ENCODE measurements around the gene FLNB.

The FLNB gene

GRCh38 chr3:58150810-58151199 lies 142.6 kb downstream of the FLNB start:
- no peak overlapping the region for H3K27ac Mint-ChIP-seq
- no peaks in the 10 kb centered on the region for H3K4me1 Mint-ChIP-seq
- H3K4me3 Mint-ChIP-seq = no peak overlapping the region
- CTCF ChIA-PET = interaction anchor here (1.4 kb wide), 1 partner anchor 16 kb away, joined by 3 read pairs; no protein-coding TSS in a partner anchor
- no peaks in the 10 kb centered on the region for H3K9me3 Mint-ChIP-seq
- H3K27me3 Mint-ChIP-seq = no peaks in the 10 kb centered on the region
- peaks cover 2% of the 10 kb centered on the region for H3K36me3 Mint-ChIP-seq
- no peak for DNase-seq

- Mint-ChIP-seq H3K9me3 (no peaks in the 10 kb centered on the region), H3K4me1 (no peaks in the 10 kb centered on the region), H3K27ac (no peak overlapping the region), H3K27me3 (no peaks in the 10 kb centered on the region), H3K4me3 (no peak overlapping the region), H3K36me3 (peaks cover 2% of the 10 kb centered on the region)
- no peak for DNase-seq
- CTCF ChIA-PET = interaction anchor here (1.4 kb wide), 1 partner anchor 15 kb away, joined by 3 read pairs; no protein-coding TSS in a partner anchor
These were observed 143.4 kb downstream of the FLNB start for GRCh38 chr3:58151637-58152036.

DNA sequence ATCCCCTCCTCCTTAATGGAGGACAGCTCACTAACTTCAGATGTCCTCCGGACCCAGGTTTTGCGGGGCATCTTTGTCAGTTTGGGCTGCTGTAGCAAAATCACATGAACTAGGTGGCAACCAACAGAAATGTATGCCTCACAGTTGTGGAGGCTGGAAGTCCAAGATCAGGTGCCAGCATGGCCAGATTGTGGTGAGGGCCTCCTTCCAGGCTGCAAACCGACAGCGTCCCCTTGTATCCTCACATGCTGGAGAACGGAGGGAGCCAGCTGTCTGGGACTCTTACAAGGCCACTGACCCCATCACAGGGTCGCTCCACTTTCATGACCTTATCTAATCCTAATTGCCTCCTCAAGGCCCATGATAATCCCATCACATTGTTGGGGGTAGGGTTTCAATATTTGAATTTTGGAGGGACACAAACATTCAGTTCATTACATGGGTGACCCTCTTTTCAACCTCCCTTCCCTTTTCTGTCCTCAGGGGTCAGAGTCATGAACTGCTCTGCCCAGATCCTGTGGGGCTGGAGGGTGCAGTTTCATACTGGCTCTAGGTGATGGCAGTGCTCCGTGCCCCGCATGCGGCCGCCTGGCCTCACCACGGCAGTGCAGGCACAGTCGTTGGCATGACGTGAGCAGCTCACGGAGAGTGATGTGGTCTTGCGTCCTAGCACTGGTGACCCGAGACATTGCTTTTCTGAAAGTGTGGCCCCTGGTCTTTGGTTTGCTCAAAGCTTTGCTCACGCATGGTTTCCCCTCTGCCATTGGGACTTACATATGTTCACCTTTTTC lies 144.2 kb downstream of the FLNB start:
- CTCF ChIA-PET = interaction anchor here (0.7 kb wide), 1 partner anchor 93 kb away, joined by 3 read pairs; no protein-coding TSS in a partner anchor
- H3K4me3 Mint-ChIP-seq = no peak overlapping the region
- no peak for DNase-seq
- H3K27ac Mint-ChIP-seq = no peak overlapping the region
- H3K36me3 Mint-ChIP-seq = peaks cover 2% of the 10 kb centered on the region
- no peaks in the 10 kb centered on the region for H3K27me3 Mint-ChIP-seq
- H3K4me1 Mint-ChIP-seq = no peaks in the 10 kb centered on the region
- no peaks in the 10 kb centered on the region for H3K9me3 Mint-ChIP-seq

GRCh38 chr3:58153371-58153770 lies 145.1 kb downstream of the FLNB start:
- CTCF ChIA-PET = interaction anchor here (0.7 kb wide), 1 partner anchor 94 kb away, joined by 3 read pairs; no protein-coding TSS in a partner anchor
- Mint-ChIP-seq H3K9me3 (no peaks in the 10 kb centered on the region), H3K4me3 (no peak overlapping the region), H3K36me3 (peaks cover 2% of the 10 kb centered on the region), H3K27ac (no peak overlapping the region), H3K4me1 (no peaks in the 10 kb centered on the region), H3K27me3 (no peaks in the 10 kb centered on the region)
- DNase-seq = no peak

GRCh38 chr3:58154626-58155449 lies 146.6 kb downstream of the FLNB start:
- Mint-ChIP-seq H3K4me1 (no peaks in the 10 kb centered on the region), H3K4me3 (no peak overlapping the region), H3K27me3 (no peaks in the 10 kb centered on the region), H3K27ac (no peak overlapping the region), H3K36me3 (peaks cover 2% of the 10 kb centered on the region), H3K9me3 (no peaks in the 10 kb centered on the region)
- DNase-seq = no peak
- CTCF ChIA-PET = interaction anchor here (0.7 kb wide), 1 partner anchor 23 kb away, joined by 3 read pairs; no protein-coding TSS in a partner anchor

DNA sequence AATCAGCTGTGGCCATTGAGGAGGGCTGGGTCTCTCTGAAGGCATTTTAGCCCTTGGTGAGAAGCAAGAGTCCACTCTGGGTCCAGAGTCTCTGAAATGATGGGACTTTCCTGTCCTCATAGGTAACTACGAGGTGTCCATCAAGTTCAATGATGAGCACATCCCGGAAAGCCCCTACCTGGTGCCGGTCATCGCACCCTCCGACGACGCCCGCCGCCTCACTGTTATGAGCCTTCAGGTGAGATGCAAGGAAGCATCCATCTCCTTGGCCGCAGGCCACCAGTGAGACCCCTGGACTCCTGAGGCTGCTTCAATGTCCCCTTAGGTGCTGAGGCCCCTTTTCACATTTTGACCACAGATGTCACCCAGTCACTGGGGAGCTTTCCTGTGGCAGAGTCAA lies 147.6 kb downstream of the FLNB start:
- no peaks in the 10 kb centered on the region for H3K27me3 Mint-ChIP-seq
- H3K27ac Mint-ChIP-seq = no peak overlapping the region
- H3K4me1 Mint-ChIP-seq = no peaks in the 10 kb centered on the region
- peaks cover 3% of the 10 kb centered on the region for H3K36me3 Mint-ChIP-seq
- H3K9me3 Mint-ChIP-seq = no peaks in the 10 kb centered on the region
- CTCF ChIA-PET = no interaction called here
- DNase-seq = no peak
- H3K4me3 Mint-ChIP-seq = no peak overlapping the region

- Mint-ChIP-seq H3K9me3 (no peaks in the 10 kb centered on the region), H3K4me3 (no peak overlapping the region), H3K36me3 (peaks cover 5% of the 10 kb centered on the region), H3K4me1 (peaks cover 9% of the 10 kb centered on the region), H3K27ac (no peak overlapping the region), H3K27me3 (no peaks in the 10 kb centered on the region)
- CTCF ChIA-PET = interaction anchor here (0.8 to 2.2 kb wide), 2 partner anchors 10 to 21 kb away, joined by 3 to 13 read pairs; no protein-coding TSS in a partner anchor
- no peak for DNase-seq
These were observed 149.5 kb downstream of the FLNB start for GRCh38 chr3:58157700-58158099.

- CTCF ChIA-PET = interaction anchor here (2.2 kb wide), 1 partner anchor 9 kb away, joined by 13 read pairs; no protein-coding TSS in a partner anchor
- Mint-ChIP-seq H3K27me3 (no peaks in the 10 kb centered on the region), H3K9me3 (no peaks in the 10 kb centered on the region), H3K36me3 (peaks cover 5% of the 10 kb centered on the region), H3K27ac (no peak overlapping the region), H3K4me1 (peaks cover 9% of the 10 kb centered on the region), H3K4me3 (no peak overlapping the region)
- DNase-seq = no peak
These were observed 150.4 kb downstream of the FLNB start for GRCh38 chr3:58158442-58159153.

- H3K36me3 Mint-ChIP-seq = peaks cover 5% of the 10 kb centered on the region
- no peak overlapping the region for H3K4me3 Mint-ChIP-seq
- no peaks in the 10 kb centered on the region for H3K9me3 Mint-ChIP-seq
- CTCF ChIA-PET = no interaction called here
- H3K27ac Mint-ChIP-seq = no peak overlapping the region
- DNase-seq = no peak
- no peaks in the 10 kb centered on the region for H3K27me3 Mint-ChIP-seq
- H3K4me1 Mint-ChIP-seq = peaks cover 9% of the 10 kb centered on the region
These were observed 152.2 kb downstream of the FLNB start for GRCh38 chr3:58160399-58160798.

GRCh38 chr3:58161435-58162398 lies 153.5 kb downstream of the FLNB start:
- Mint-ChIP-seq H3K9me3 (no peaks in the 10 kb centered on the region), H3K36me3 (peaks cover 5% of the 10 kb centered on the region), H3K27ac (no peak overlapping the region), H3K4me1 (peaks cover 9% of the 10 kb centered on the region), H3K4me3 (no peak overlapping the region), H3K27me3 (no peaks in the 10 kb centered on the region)
- CTCF ChIA-PET = interaction anchor here (2.6 kb wide), 1 partner anchor 12 kb away, joined by 9 read pairs; no protein-coding TSS in a partner anchor
- DNase-seq = no peak

GRCh38 chr3:58163234-58163633 lies 155.0 kb downstream of the FLNB start:
- no peak for DNase-seq
- Mint-ChIP-seq H3K4me3 (no peak overlapping the region), H3K9me3 (no peaks in the 10 kb centered on the region), H3K27ac (no peak overlapping the region), H3K27me3 (no peaks in the 10 kb centered on the region), H3K4me1 (peaks cover 9% of the 10 kb centered on the region), H3K36me3 (peaks cover 5% of the 10 kb centered on the region)
- CTCF ChIA-PET = interaction anchor here (1.0 to 5.9 kb wide), 4 partner anchors 10 to 158 kb away, joined by 3 to 50 read pairs (median 6); no protein-coding TSS in a partner anchor

- no peak for DNase-seq
- CTCF ChIA-PET = interaction anchor here (1.0 to 5.9 kb wide), 4 partner anchors 9 to 159 kb away, joined by 3 to 50 read pairs (median 6); no protein-coding TSS in a partner anchor
- peaks cover 9% of the 10 kb centered on the region for H3K4me1 Mint-ChIP-seq
- no peak overlapping the region for H3K27ac Mint-ChIP-seq
- H3K27me3 Mint-ChIP-seq = no peaks in the 10 kb centered on the region
- H3K36me3 Mint-ChIP-seq = peaks cover 4% of the 10 kb centered on the region
- no peak overlapping the region for H3K4me3 Mint-ChIP-seq
- H3K9me3 Mint-ChIP-seq = no peaks in the 10 kb centered on the region
These were observed 156.1 kb downstream of the FLNB start for GRCh38 chr3:58164199-58164879.

Measured in activated naive CD4-positive, alpha-beta T cell treated with anti-CD3 and anti-CD28 coated beads, Interleukin-2, amount 10 ng/mL, durations not matched to agents 7 days and 5 days (primary cell).